GM12874 (cell line): ENCODE data around the gene PTPRD.

Experiments used
- CTCF ChIP-seq: IDR thresholded peaks from 2 replicates; pipeline ENCODE4 v1.5.1; 2011; ENCODE audit warnings: low read depth, mild to moderate bottlenecking, control low read depth, low read length, moderate library complexity; ENCODE audit not compliant: insufficient read depth

Gene PTPRD

GRCh38 chr9:8867148-8867547 is 1745.7 kb downstream of the PTPRD start:
- TF ChIP-seq CTCF = no peak

GRCh38 chr9:8864545-8864896 is 1748.3 kb downstream of the PTPRD start:
- no peak for TF ChIP-seq CTCF

GRCh38 chr9:8863886-8864544 is 1748.8 kb downstream of the PTPRD start:
- no peak for TF ChIP-seq CTCF

- no peak for TF ChIP-seq CTCF
Observed at GRCh38 chr9:8863069-8863468, 1749.7 kb downstream of the PTPRD start.

- TF ChIP-seq CTCF = no peak
Observed at GRCh38 chr9:8860925-8861324, 1751.9 kb downstream of the PTPRD start.

GRCh38 chr9:8860086-8860485 is 1752.7 kb downstream of the PTPRD start:
- TF ChIP-seq CTCF = no peak

GRCh38 chr9:8859416-8859815 is 1753.4 kb downstream of the PTPRD start:
- TF ChIP-seq CTCF = no peak
